Nephron (organoid): ENCODE data around the gene LRRC34.

Experiments used
- H3K27ac Mint-ChIP-seq, 3 experiments: 2 replicates each; pipeline ENCODE4 v1.8.0; 2020; ENCODE audit warnings: mixed read lengths in 3 of 3, mild to moderate bottlenecking in 2 of 3, moderate library complexity in 1 of 3
- H3K27me3 Mint-ChIP-seq: 2 replicates; pipeline ENCODE4 v1.8.0; 2021; ENCODE audit warnings: low read depth, mild to moderate bottlenecking, moderate library complexity, mixed read lengths
- H3K36me3 Mint-ChIP-seq: 2 replicates; pipeline ENCODE4 v1.8.0; 2020; ENCODE audit warnings: low read depth, mixed read lengths
- H3K4me1 Mint-ChIP-seq: 2 replicates; pipeline ENCODE4 v1.8.0; 2020; ENCODE audit warnings: mixed read lengths
- H3K4me3 Mint-ChIP-seq, 3 experiments: 2 replicates each; pipeline ENCODE4 v1.8.0; 2020; ENCODE audit warnings: mild to moderate bottlenecking in 3 of 3, mixed read lengths in 3 of 3, moderate library complexity in 2 of 3
- H3K9me3 Mint-ChIP-seq: 2 replicates; pipeline ENCODE4 v1.8.0; 2020; ENCODE audit warnings: mixed read lengths
- TF ChIP-seq, protein P1 (sequence below), 3 experiments: fragments of 200-600 bp; sonication (generic); IDR thresholded peaks; one replicate each; pipeline ENCODE4 v1.5.0; 2021; ENCODE audit warnings: antibody characterized with exemption in 3 of 3; ENCODE audit not compliant: unreplicated experiment in 3 of 3

The LRRC34 gene, protein sequence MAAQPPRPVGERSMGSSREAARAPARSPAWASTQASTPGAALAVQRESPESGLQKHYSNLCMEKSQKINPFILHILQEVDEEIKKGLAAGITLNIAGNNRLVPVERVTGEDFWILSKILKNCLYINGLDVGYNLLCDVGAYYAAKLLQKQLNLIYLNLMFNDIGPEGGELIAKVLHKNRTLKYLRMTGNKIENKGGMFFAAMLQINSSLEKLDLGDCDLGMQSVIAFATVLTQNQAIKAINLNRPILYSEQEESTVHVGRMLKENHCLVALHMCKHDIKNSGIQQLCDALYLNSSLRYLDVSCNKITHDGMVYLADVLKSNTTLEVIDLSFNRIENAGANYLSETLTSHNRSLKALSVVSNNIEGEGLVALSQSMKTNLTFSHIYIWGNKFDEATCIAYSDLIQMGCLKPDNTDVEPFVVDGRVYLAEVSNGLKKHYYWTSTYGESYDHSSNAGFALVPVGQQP

DNA sequence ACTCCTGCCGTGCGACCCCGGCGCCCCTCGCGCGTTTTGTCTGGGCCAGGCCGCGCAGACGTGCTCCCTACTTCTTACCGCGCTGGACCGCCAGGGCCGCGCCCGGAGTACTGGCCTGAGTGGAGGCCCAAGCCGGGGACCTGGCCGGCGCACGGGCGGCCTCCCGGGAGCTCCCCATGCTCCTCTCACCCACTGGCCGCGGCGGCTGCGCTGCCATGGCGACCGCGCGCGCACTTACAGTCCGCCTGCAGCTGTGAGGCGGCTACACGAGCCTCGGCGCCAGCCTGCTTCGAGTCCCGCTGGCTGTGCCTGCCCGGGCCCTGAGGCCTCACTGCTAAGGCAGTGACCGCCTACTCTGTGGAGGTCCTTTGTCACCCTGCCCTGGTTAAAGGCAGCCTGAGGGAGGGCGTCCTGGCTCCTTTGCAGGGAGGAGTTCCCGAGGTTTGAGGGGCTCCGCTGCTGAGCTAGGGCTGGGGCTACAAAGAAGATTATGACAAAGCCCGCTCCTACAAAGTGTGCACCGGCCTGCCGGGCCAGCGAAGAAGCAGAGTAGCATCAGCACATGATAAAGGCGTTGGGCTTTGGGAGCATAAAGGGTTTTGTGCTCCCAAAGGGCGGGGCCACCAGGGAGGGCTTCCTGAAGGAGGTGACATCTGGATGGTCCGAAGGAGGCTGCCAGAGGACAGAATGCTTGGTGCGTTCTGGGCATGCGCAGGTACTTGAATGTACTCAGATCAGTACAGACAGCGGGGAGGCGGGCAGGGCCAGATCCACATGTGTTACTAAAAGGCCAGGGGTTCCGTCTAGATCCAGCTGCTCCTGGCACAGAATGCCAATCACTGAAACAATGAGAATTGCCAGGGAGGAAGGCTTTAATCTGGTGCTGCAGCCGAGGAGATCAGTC lies at the start of gene LRRC34, which contains the start of gene LRRIQ4:
LRRC34 (minus strand) TSS at position 573 of the 904 bp plus-strand sequence; CDS start at position 217, 356 bp downstream.
LRRIQ4 (plus strand) TSS at position 539 of the 904 bp plus-strand sequence. CDS start 9,052 bp downstream, outside the sequence.
- TF ChIP-seq, protein P1, sequence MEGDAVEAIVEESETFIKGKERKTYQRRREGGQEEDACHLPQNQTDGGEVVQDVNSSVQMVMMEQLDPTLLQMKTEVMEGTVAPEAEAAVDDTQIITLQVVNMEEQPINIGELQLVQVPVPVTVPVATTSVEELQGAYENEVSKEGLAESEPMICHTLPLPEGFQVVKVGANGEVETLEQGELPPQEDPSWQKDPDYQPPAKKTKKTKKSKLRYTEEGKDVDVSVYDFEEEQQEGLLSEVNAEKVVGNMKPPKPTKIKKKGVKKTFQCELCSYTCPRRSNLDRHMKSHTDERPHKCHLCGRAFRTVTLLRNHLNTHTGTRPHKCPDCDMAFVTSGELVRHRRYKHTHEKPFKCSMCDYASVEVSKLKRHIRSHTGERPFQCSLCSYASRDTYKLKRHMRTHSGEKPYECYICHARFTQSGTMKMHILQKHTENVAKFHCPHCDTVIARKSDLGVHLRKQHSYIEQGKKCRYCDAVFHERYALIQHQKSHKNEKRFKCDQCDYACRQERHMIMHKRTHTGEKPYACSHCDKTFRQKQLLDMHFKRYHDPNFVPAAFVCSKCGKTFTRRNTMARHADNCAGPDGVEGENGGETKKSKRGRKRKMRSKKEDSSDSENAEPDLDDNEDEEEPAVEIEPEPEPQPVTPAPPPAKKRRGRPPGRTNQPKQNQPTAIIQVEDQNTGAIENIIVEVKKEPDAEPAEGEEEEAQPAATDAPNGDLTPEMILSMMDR (IDR thresholded peaks at IDR 0.05; ENCODE audit: unreplicated experiment in 3 of 3): no peak
- Mint-ChIP-seq H3K4me1 (peaks cover 9% of the 10 kb centered on the region), H3K9me3 (peaks cover 16% of the 10 kb centered on the region), H3K4me3 (peak within 1 kb of the TSS; percentile 80 to 94 (median 90)), H3K27me3 (no peaks in the 10 kb centered on the region), H3K36me3 (no peaks in the 10 kb centered on the region), H3K27ac (peak within 1 kb of the TSS; percentile 78 to 90 (median 85))

DNA sequence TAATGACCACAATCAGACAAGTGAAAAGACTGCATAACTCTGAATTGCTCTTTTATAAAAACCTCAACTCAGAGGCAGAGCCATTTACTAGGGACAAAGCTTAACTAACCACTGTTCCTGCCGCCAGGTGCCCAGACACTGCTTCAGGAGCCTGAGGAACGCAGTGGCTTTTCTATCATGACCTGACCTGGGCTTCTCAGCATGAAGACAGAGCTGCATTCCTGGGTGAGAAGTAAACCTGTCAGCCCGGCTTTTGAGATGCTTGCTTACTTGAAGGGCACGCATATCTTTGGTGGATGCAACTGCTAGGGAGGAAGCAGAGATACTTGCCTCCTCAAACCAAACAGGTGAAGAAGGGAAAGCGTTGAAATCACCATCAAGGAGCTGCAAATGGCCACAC lies 49.2 kb upstream of the LRRC34 start:
- H3K4me3 Mint-ChIP-seq: no peak overlapping the region
- H3K36me3 Mint-ChIP-seq: no peaks in the 10 kb centered on the region
- peaks cover 4% of the 10 kb centered on the region for H3K27me3 Mint-ChIP-seq
- H3K9me3 Mint-ChIP-seq: no peaks in the 10 kb centered on the region
- TF ChIP-seq, protein P1 (IDR thresholded peaks at IDR 0.05; ENCODE audit: unreplicated experiment in 3 of 3): no peak
- no peak overlapping the region for H3K27ac Mint-ChIP-seq
- no peaks in the 10 kb centered on the region for H3K4me1 Mint-ChIP-seq

DNA sequence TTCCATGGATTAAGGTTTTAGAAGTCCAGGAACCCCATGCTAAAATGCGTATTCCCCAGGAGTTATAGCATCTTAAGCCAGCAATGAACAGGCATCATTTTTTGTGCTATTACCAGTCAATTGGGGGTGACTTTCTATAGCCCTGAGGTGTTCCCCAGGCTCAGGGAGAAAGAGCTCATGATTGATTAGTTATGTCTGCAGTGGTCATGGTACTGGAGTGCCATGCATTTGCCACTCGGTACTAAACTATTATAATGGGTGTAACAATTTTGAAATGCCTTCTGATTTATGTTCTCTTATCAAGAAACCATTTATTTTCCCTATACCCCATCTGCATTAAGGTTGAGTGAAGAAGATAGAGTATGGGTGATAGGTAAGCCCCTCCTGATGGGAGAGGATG lies 45.1 kb upstream of the LRRC34 start:
- no peaks in the 10 kb centered on the region for H3K36me3 Mint-ChIP-seq
- H3K27me3 Mint-ChIP-seq: no peaks in the 10 kb centered on the region
- no peaks in the 10 kb centered on the region for H3K4me1 Mint-ChIP-seq

DNA sequence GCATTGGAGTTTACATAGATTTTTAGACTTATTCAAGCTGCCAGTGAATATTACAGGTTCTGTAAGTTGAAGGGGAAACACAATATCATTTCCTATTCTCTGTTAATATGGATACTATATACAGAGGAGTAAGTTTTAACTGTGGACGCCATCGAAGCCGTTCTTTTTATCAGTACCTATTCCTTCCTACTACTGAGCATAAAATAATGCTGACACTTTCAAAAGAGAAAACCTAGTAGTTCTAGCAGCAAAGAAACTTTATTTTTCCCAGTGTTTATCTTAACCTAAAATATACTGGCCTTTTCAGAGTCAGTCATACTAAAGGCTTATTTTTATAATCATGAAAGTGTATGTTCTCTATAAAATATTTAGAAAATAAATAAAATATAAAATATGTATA lies 42.8 kb upstream of the LRRC34 start:
- Mint-ChIP-seq H3K9me3 (no peaks in the 10 kb centered on the region), H3K27ac (no peak overlapping the region), H3K27me3 (no peaks in the 10 kb centered on the region), H3K4me3 (no peak overlapping the region), H3K36me3 (no peaks in the 10 kb centered on the region), H3K4me1 (no peaks in the 10 kb centered on the region)
- TF ChIP-seq, protein P1 (IDR thresholded peaks at IDR 0.05; ENCODE audit: unreplicated experiment in 3 of 3): no peak

More for the DNA sequence above, 45.1 kb upstream of the LRRC34 start:
- H3K27ac Mint-ChIP-seq: no peak overlapping the region
- no peak overlapping the region for H3K4me3 Mint-ChIP-seq
- TF ChIP-seq, protein P1 (IDR thresholded peaks at IDR 0.05; ENCODE audit: unreplicated experiment in 3 of 3): no peak
- no peaks in the 10 kb centered on the region for H3K9me3 Mint-ChIP-seq

DNA sequence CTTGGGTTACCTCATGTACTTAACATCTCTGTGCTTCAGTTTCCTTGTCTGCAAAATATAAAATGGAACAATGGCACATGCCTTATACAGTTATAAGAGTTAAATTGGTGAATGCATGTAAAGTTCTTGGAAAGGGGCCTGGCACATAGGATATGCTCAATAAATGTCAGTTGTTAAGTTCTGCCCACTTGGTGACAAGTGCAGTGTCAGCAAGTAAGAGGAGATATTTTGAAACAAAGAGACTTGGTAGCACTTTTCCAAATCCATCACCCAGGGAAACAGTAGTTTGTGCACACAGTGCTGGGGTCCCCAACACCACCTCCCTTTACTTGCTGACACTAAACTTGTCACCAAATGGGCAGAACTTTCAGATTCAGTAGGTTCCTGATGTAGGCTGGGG lies 37.9 kb upstream of the LRRC34 start:
- Mint-ChIP-seq H3K27me3 (no peaks in the 10 kb centered on the region), H3K9me3 (no peaks in the 10 kb centered on the region), H3K36me3 (no peaks in the 10 kb centered on the region), H3K4me3 (no peak overlapping the region), H3K27ac (no peak overlapping the region), H3K4me1 (no peaks in the 10 kb centered on the region)
- TF ChIP-seq, protein P1 (IDR thresholded peaks at IDR 0.05; ENCODE audit: unreplicated experiment in 3 of 3): no peak
